ENCODE results near the gene HLF. TPM values are rescaled to one million over a fixed set of nuclear protein-coding genes. Genes with fewer than 3 reads are reported as not detected.

Gene HLF
- total and polyA plus RNA-seq, 4 donors, result 8.0 to 59.3 (median 24.6) TPM

DNA sequence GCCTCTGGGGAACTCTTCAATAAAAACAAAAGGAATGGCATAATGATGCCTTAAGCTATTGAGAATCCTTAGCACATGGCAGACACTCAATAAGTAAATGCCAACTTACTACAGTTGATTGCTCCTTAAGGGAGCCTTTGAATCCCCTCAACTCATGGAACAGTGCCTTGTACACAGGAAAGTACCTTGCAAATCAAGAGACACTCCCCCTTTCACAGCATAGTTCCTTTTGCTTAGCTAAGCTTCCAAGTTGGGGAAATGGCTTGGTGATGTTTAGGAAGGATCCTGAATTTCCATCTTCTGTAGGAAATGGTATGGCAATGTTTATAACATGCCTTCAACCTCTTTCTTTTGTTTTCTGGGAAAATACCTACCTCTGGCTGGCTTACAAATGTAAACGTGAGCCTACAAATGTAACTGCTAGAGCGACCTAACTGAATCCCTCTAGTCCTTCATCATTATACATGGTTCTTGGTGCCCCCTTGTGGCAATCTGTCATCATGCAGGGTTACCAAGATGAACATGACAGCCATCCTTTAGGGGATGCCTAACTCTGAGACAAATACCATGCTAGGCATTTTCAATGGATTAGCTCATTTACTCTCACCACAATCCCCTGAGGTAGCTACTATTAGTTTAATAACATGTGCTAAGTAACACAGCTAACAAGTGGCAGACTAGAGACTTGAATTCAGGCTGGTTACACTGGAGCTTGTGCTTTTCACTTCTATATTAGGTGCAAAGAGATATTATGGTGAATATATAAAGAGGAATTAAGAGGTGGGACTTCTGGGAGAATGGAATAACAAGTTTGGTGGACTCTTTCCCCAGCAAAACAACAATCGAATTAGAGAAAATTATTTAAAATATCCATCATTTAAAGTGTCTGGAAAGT is 91.9 kb downstream of the HLF start:
- peak; percentile 73 for DNase-seq (ENCODE audit: low spot score)

GRCh38 chr17:55360971-55361370 is 96.2 kb downstream of the HLF start:
- no peaks in the 10 kb centered on the region for H3K9me3 ChIP-seq (ENCODE audit: control insufficient read depth in 4 of 4, low read length in 3 of 4)
- no peak overlapping the region for H3K9ac ChIP-seq (ENCODE audit: low read depth in 1 of 2, low read length in 2 of 2)
- TF ChIP-seq CTCF (IDR thresholded peaks at IDR 0.05; ENCODE audit: low read depth, low read length, missing input control) (no peak), NR2F2 (IDR thresholded peaks at IDR 0.05) (no peak), YY1 (IDR thresholded peaks at IDR 0.05) (no peak), HNF4G (IDR thresholded peaks at IDR 0.05) (no peak), GABPA (IDR thresholded peaks at IDR 0.05 in 1 of 2, conservative IDR thresholded peaks at IDR 0.05 in 1 of 2) (no peak), EGR1 (IDR thresholded peaks at IDR 0.05; ENCODE audit: low read depth in 2 of 2) (no peak), RAD21 (IDR thresholded peaks at IDR 0.05) (no peak), SP1 (IDR thresholded peaks at IDR 0.05) (no peak), RXRA (IDR thresholded peaks at IDR 0.05) (no peak), JUND (IDR thresholded peaks at IDR 0.05) (no peak), HNF4A (conservative IDR thresholded peaks at IDR 0.05) (no peak), FOXA2 (IDR thresholded peaks at IDR 0.05) (no peak), TAF1 (conservative IDR thresholded peaks at IDR 0.05) (no peak)
- TF ChIP-seq, protein P1, sequence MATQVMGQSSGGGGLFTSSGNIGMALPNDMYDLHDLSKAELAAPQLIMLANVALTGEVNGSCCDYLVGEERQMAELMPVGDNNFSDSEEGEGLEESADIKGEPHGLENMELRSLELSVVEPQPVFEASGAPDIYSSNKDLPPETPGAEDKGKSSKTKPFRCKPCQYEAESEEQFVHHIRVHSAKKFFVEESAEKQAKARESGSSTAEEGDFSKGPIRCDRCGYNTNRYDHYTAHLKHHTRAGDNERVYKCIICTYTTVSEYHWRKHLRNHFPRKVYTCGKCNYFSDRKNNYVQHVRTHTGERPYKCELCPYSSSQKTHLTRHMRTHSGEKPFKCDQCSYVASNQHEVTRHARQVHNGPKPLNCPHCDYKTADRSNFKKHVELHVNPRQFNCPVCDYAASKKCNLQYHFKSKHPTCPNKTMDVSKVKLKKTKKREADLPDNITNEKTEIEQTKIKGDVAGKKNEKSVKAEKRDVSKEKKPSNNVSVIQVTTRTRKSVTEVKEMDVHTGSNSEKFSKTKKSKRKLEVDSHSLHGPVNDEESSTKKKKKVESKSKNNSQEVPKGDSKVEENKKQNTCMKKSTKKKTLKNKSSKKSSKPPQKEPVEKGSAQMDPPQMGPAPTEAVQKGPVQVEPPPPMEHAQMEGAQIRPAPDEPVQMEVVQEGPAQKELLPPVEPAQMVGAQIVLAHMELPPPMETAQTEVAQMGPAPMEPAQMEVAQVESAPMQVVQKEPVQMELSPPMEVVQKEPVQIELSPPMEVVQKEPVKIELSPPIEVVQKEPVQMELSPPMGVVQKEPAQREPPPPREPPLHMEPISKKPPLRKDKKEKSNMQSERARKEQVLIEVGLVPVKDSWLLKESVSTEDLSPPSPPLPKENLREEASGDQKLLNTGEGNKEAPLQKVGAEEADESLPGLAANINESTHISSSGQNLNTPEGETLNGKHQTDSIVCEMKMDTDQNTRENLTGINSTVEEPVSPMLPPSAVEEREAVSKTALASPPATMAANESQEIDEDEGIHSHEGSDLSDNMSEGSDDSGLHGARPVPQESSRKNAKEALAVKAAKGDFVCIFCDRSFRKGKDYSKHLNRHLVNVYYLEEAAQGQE (IDR thresholded peaks at IDR 0.05), result no peak
- TF ChIP-seq, protein P2, sequence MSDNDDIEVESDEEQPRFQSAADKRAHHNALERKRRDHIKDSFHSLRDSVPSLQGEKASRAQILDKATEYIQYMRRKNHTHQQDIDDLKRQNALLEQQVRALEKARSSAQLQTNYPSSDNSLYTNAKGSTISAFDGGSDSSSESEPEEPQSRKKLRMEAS (IDR thresholded peaks at IDR 0.05), result no peak
- H3K27me3 ChIP-seq (ENCODE audit: control insufficient read depth in 4 of 4, insufficient read depth in 4 of 4, low read length in 3 of 4), result no peaks in the 10 kb centered on the region
- no peaks in the 10 kb centered on the region for H3K36me3 ChIP-seq (ENCODE audit: control insufficient read depth in 4 of 4, insufficient read depth in 3 of 4, low read depth in 1 of 4, low read length in 3 of 4)
- H3K27ac ChIP-seq (ENCODE audit: low read depth in 1 of 2, low read length in 2 of 2), result no peak overlapping the region
- DNase-seq (ENCODE audit: low spot score), result no peak
- H3K4me1 ChIP-seq (ENCODE audit: control insufficient read depth in 4 of 4, insufficient read depth in 4 of 4, low read length in 3 of 4), result no peaks in the 10 kb centered on the region
- no peak overlapping the region for H3K4me3 ChIP-seq (ENCODE audit: low read depth in 1 of 3, low read length in 3 of 3)

More for the DNA sequence above, 91.9 kb downstream of the HLF start:
- H3K9ac ChIP-seq (ENCODE audit: low read depth in 1 of 2, low read length in 2 of 2), result no peak overlapping the region
- WGBS, result 33% methylated on average over 3 of the region's 3 CpGs
- no peak for TF ChIP-seq FOXA1 (IDR thresholded peaks at IDR 0.05)
- peak; percentile 90 to 97 for TF ChIP-seq RAD21 (IDR thresholded peaks at IDR 0.05)
- TF ChIP-seq CTCF (IDR thresholded peaks at IDR 0.05; ENCODE audit: low read depth, low read length, missing input control), result peak; percentile 80
- TF ChIP-seq RXRA (IDR thresholded peaks at IDR 0.05), result peak in 1 of 2 donors; percentile 18
- no peak for TF ChIP-seq TAF1 (conservative IDR thresholded peaks at IDR 0.05)
- no peak overlapping the region for H3K4me3 ChIP-seq (ENCODE audit: low read depth in 1 of 3, low read length in 3 of 3)
- H3K27ac ChIP-seq (ENCODE audit: low read depth in 1 of 2, low read length in 2 of 2), result no peak overlapping the region
- no peaks in the 10 kb centered on the region for H3K9me3 ChIP-seq (ENCODE audit: control insufficient read depth in 4 of 4, low read length in 3 of 4)
- H3K36me3 ChIP-seq (ENCODE audit: control insufficient read depth in 4 of 4, insufficient read depth in 3 of 4, low read depth in 1 of 4, low read length in 3 of 4), result no peaks in the 10 kb centered on the region
- H3K4me1 ChIP-seq (ENCODE audit: control insufficient read depth in 4 of 4, insufficient read depth in 4 of 4, low read length in 3 of 4), result no peaks in the 10 kb centered on the region
- H3K27me3 ChIP-seq (ENCODE audit: control insufficient read depth in 4 of 4, insufficient read depth in 4 of 4, low read length in 3 of 4), result no peaks in the 10 kb centered on the region

Data from liver (tissue), 9 donors.